ENCODE measurements around the gene ARHGEF38. TPM values are rescaled to one million over a fixed set of nuclear protein-coding genes. Genes with fewer than 3 reads are reported as not detected.

The ARHGEF38 gene
- total RNA-seq, result under 1 TPM in 1 of 2 donors, not detected in 1; under 0.01 TPM

GRCh38 chr4:105551965-105552746 lies at the start of gene ARHGEF38:
Gene ARHGEF38 (plus strand): TSS chr4:105552620. CDS start chr4:105552766, 146 bp downstream.

GRCh38 chr4:105708181-105709080 lies 156.0 kb downstream of the ARHGEF38 start, which contains the start of the genes GSTCD and INTS12:
Gene GSTCD (plus strand): TSS chr4:105708784. CDS start chr4:105717614, 8,830 bp downstream.
Gene INTS12 (minus strand): TSS chr4:105708689. CDS start chr4:105700005, 8,684 bp downstream.

Small RNAs within 50 kb of the gene (small RNA-seq; reads per million reads assigned to genes)
- 0 reads per million in 2 donors for gene ATP5F1EP1

Other genes starting within 250 kb of the ARHGEF38 start
- gene PPA2, start 78.6 kb upstream of the ARHGEF38 start, total RNA-seq, result 10 to 100 TPM; 52.0 to 79.2 TPM
- gene INTS12, start 156.1 kb downstream of the ARHGEF38 start, total RNA-seq, result 10 to 100 TPM; 21.6 to 24.1 TPM
- gene GSTCD, start 156.2 kb downstream of the ARHGEF38 start, total RNA-seq, result 10 to 100 TPM; 14.5 to 24.3 TPM